H1 (cell line): Measurements from ENCODE around the gene FAM53A. TPM values are rescaled to one million over a fixed set of nuclear protein-coding genes. Genes with fewer than 3 reads are reported as not detected.

ENCODE experiments used
- CTCF ChIA-PET: fragments of 300-600 bp; sonication (Branson Sonifier 250); formaldehyde crosslinking; loops from one replicate; lab custom pipeline; 2021; ENCODE audit not compliant: partially characterized antibody; lab: Charles Lee
- POLR2A ChIA-PET: fragments of 300-600 bp; sonication (Branson Sonifier 250); formaldehyde crosslinking; loops from one replicate; lab custom pipeline; 2021; ENCODE audit warnings: inconsistent platforms; ENCODE audit not compliant: partially characterized antibody; lab: Charles Lee
- DNase-seq, 2 experiments: peaks; one replicate each; pipeline versions ENCODE4 v3.0.0 to v3.0.0-alpha.2; 2010 to 2022; ENCODE audit warnings: low spot score in 2 of 2, low read depth in 1 of 2, mixed read lengths in 1 of 2
- FAIRE-seq: peaks from 2 replicates; lab custom pipeline; 2011; peaks lifted over from hg19 to GRCh38; lab: Jason Lieb, UNC
- H2AFZ ChIP-seq: 2 replicates; pipeline ENCODE4 v1.8.1; 2012; ENCODE audit warnings: low read length, inconsistent platforms
- H2AK5ac ChIP-seq: 2 replicates; pipeline ENCODE4 v1.6.1; 2013; ENCODE audit warnings: low read depth, low read length
- H2BK120ac ChIP-seq: replicated peaks from 2 replicates; pipeline ENCODE3; 2013; ENCODE audit warnings: low read depth, low read length, inconsistent platforms
- H2BK12ac ChIP-seq: 2 replicates; pipeline ENCODE4 v1.6.1; 2013; ENCODE audit warnings: low read depth, low read length
- H2BK15ac ChIP-seq: 2 replicates; pipeline ENCODE4 v1.6.1; 2013; ENCODE audit warnings: low read length
- H2BK20ac ChIP-seq: 2 replicates; pipeline ENCODE4 v1.6.1; 2013; ENCODE audit warnings: low read length
- H2BK5ac ChIP-seq: 2 replicates; pipeline ENCODE4 v1.6.1; 2013; ENCODE audit warnings: low read depth, low read length
- H3K14ac ChIP-seq: 2 replicates; pipeline ENCODE4 v1.6.1; 2013; ENCODE audit warnings: inconsistent platforms; ENCODE audit not compliant: insufficient read length
- H3K18ac ChIP-seq: 2 replicates; pipeline ENCODE4 v1.6.1; 2013; ENCODE audit warnings: low read length; ENCODE audit errors: extremely low read depth
- H3K23ac ChIP-seq: 2 replicates; pipeline ENCODE4 v1.6.1; 2013; ENCODE audit warnings: inconsistent platforms; ENCODE audit not compliant: insufficient read length
- H3K23me2 ChIP-seq: 2 replicates; pipeline ENCODE4 v1.6.1; 2013; ENCODE audit warnings: low read depth, low read length
- H3K27ac ChIP-seq: 2 replicates; pipeline ENCODE4 v1.6.1; 2011; ENCODE audit warnings: low read depth, low read length, inconsistent platforms
- H3K27me3 ChIP-seq, 4 experiments: replicated peaks in 1 of 4; 1 replicate in 1 of 4; 2 replicates in 3 of 4; pipeline versions ENCODE4 v1.6.1 to v1.8.1; 2011 to 2013; ENCODE audit warnings: low read length in 3 of 4, mild to moderate bottlenecking in 3 of 4, inconsistent platforms in 2 of 4, mixed read lengths in 2 of 4, moderate library complexity in 1 of 4; ENCODE audit not compliant: control insufficient read depth in 3 of 4, insufficient read depth in 3 of 4; ENCODE audit errors: extremely low read depth in 1 of 4
- H3K36me3 ChIP-seq, 4 experiments: 2 replicates each; pipeline versions ENCODE4 v1.6.1 to v1.8.1; 2011 to 2013; ENCODE audit warnings: mild to moderate bottlenecking in 4 of 4, low read length in 3 of 4, moderate library complexity in 2 of 4, control low read depth in 1 of 4, inconsistent platforms in 1 of 4; ENCODE audit not compliant: insufficient read depth in 4 of 4, control insufficient read depth in 2 of 4
- H3K4ac ChIP-seq: replicated peaks from 2 replicates; pipeline ENCODE3; 2013; ENCODE audit warnings: low read length, low read depth, mixed read lengths, inconsistent platforms; ENCODE audit not compliant: insufficient read length
- H3K4me1 ChIP-seq, 4 experiments: replicated peaks in 1 of 4; 1 replicate in 1 of 4; 2 replicates in 3 of 4; pipeline versions ENCODE4 v1.6.1 to v1.8.1; 2011 to 2013; ENCODE audit warnings: low read length in 3 of 4, inconsistent platforms in 2 of 4, mixed read lengths in 1 of 4; ENCODE audit not compliant: insufficient read depth in 4 of 4, control insufficient read depth in 3 of 4
- H3K4me2 ChIP-seq, 2 experiments: 2 replicates each; pipeline versions ENCODE4 v1.6.1 to v1.8.1; 2011 to 2013; ENCODE audit warnings: low read depth in 2 of 2, low read length in 2 of 2, control low read depth in 1 of 2, inconsistent platforms in 1 of 2, mild to moderate bottlenecking in 1 of 2; ENCODE audit not compliant: insufficient read depth in 1 of 2
- H3K4me3 ChIP-seq, 4 experiments: fragments of 200-600, 300-600 bp in 1 of 4; sonication (generic), shearing (Covaris generic), sonication (Bioruptor Twin) in 1 of 4; 2 replicates each; pipeline versions ENCODE4 v1.5.1 to v1.8.1; 2011 to 2016; ENCODE audit warnings: low read length in 4 of 4, low read depth in 3 of 4, control low read depth in 2 of 4, inconsistent platforms in 2 of 4, mild to moderate bottlenecking in 2 of 4, mixed read lengths in 1 of 4, moderate library complexity in 1 of 4; ENCODE audit not compliant: insufficient read depth in 2 of 4; ENCODE audit errors: extremely low read depth in 1 of 4
- H3K56ac ChIP-seq: replicated peaks from 2 replicates; pipeline ENCODE3; 2013; ENCODE audit warnings: low read depth, mild to moderate bottlenecking, mixed read lengths, low read length, inconsistent platforms; ENCODE audit not compliant: insufficient read length
- H3K79me1 ChIP-seq: 2 replicates; pipeline ENCODE4 v1.6.1; 2013; ENCODE audit warnings: low read depth, low read length, control low read depth
- H3K79me2 ChIP-seq, 2 experiments: 2 replicates each; pipeline versions ENCODE4 v1.6.1 to v1.8.1; 2012 to 2013; ENCODE audit warnings: low read length in 2 of 2, mild to moderate bottlenecking in 2 of 2, inconsistent platforms in 1 of 2; ENCODE audit not compliant: insufficient read depth in 2 of 2, control insufficient read depth in 1 of 2
- H3K9ac ChIP-seq, 4 experiments: replicated peaks in 1 of 4; 1 replicate in 1 of 4; 2 replicates in 3 of 4; pipeline versions ENCODE4 v1.6.1 to v1.8.1; 2011 to 2013; ENCODE audit warnings: low read depth in 3 of 4, low read length in 3 of 4, control low read depth in 2 of 4, mild to moderate bottlenecking in 2 of 4, moderate library complexity in 2 of 4, inconsistent platforms in 1 of 4; ENCODE audit errors: extremely low read depth in 1 of 4
- H3K9me3 ChIP-seq, 2 experiments: 2 replicates each; pipeline versions ENCODE4 v1.6.1 to v1.8.1; 2012 to 2013; ENCODE audit warnings: mild to moderate bottlenecking in 2 of 2, moderate library complexity in 2 of 2, control low read depth in 1 of 2, inconsistent platforms in 1 of 2, low read depth in 1 of 2, low read length in 1 of 2, mixed read lengths in 1 of 2; ENCODE audit not compliant: insufficient read depth in 2 of 2
- H4K20me1 ChIP-seq, 2 experiments: replicated peaks in 1 of 2; 2 replicates each; pipeline versions ENCODE3 to v1.8.1; 2011 to 2013; ENCODE audit warnings: inconsistent platforms in 2 of 2, low read length in 2 of 2, mild to moderate bottlenecking in 1 of 2; ENCODE audit not compliant: insufficient read depth in 2 of 2, control insufficient read depth in 1 of 2
- H4K5ac ChIP-seq: 2 replicates; pipeline ENCODE4 v1.6.1; 2013; ENCODE audit warnings: low read length, low read depth, mixed read lengths, inconsistent platforms; ENCODE audit not compliant: insufficient read length
- H4K8ac ChIP-seq: 2 replicates; pipeline ENCODE4 v1.8.0; 2013; ENCODE audit warnings: mild to moderate bottlenecking, moderate library complexity, low read length, inconsistent platforms; ENCODE audit not compliant: insufficient read depth; ENCODE audit errors: extremely low read depth
- H4K91ac ChIP-seq: replicated peaks from 2 replicates; pipeline ENCODE3; 2013; ENCODE audit warnings: low read length, mixed read lengths, inconsistent platforms; ENCODE audit not compliant: insufficient read length
- BRCA1 ChIP-seq: IDR thresholded peaks from 2 replicates; pipeline ENCODE4 v1.6.1; 2012; ENCODE audit warnings: low read depth, low read length, improper control_type of control experiment
- CBX8 ChIP-seq: fragments of 300-800, 300-1000 bp; sonication (generic); IDR thresholded peaks from 2 replicates; pipeline ENCODE4 v1.7.1; 2016; ENCODE audit warnings: low read depth, low read length, borderline replicate concordance
- CHD1 ChIP-seq: IDR thresholded peaks from 2 replicates; pipeline ENCODE4 v1.6.1; 2012; ENCODE audit warnings: low read depth, low read length, improper control_type of control experiment
- CHD2 ChIP-seq: IDR thresholded peaks from 2 replicates; pipeline ENCODE4 v1.6.1; 2012; ENCODE audit warnings: low read length, improper control_type of control experiment
- CTBP2 ChIP-seq: IDR thresholded peaks from 2 replicates; pipeline ENCODE4 v1.7.0; 2011; ENCODE audit warnings: borderline replicate concordance, mild to moderate bottlenecking, moderate library complexity, mixed read lengths, low read length; ENCODE audit not compliant: insufficient read depth, insufficient read length
- EZH2 ChIP-seq: fragments of 200-600 bp; sonication (generic); IDR thresholded peaks from 2 replicates; pipeline ENCODE4 v1.7.1; 2012; ENCODE audit warnings: low read depth, mild to moderate bottlenecking, moderate library complexity, low read length, inconsistent platforms; ENCODE audit not compliant: severe bottlenecking
- FOSL1 ChIP-seq: IDR thresholded peaks from 2 replicates; pipeline ENCODE4 v1.6.1; 2011; ENCODE audit warnings: mild to moderate bottlenecking, low read depth, low read length, moderate library complexity; ENCODE audit not compliant: insufficient read depth
- JUND ChIP-seq: IDR thresholded peaks from 2 replicates; pipeline ENCODE4 v1.6.1; 2011; ENCODE audit warnings: mild to moderate bottlenecking, improper control_type of control experiment, low read length
- KDM5A ChIP-seq: fragments of 200-600 bp; IDR thresholded peaks from 2 replicates; pipeline ENCODE4 v1.7.1; 2012; ENCODE audit warnings: mild to moderate bottlenecking, low read length, inconsistent platforms, mixed read lengths
- NRF1 ChIP-seq: IDR thresholded peaks from 2 replicates; pipeline ENCODE4 v1.6.1; 2011; ENCODE audit warnings: mild to moderate bottlenecking, low read depth, low read length, improper control_type of control experiment
- POLR2A ChIP-seq, 2 experiments: IDR thresholded peaks; 1 replicate in 1 of 2; 2 replicates in 1 of 2; pipeline ENCODE4 v1.6.1; 2011; ENCODE audit warnings: low read depth in 2 of 2, low read length in 2 of 2, mild to moderate bottlenecking in 2 of 2; ENCODE audit errors: control extremely low read depth in 1 of 2
- POU5F1 ChIP-seq: IDR thresholded peaks from 2 replicates; pipeline ENCODE4 v1.6.1; 2011; ENCODE audit warnings: low read depth, mild to moderate bottlenecking, low read length, moderate library complexity
- SP2 ChIP-seq: IDR thresholded peaks from 2 replicates; pipeline ENCODE4 v1.6.1; 2012; ENCODE audit warnings: mild to moderate bottlenecking, low read length, inconsistent platforms
- SP4 ChIP-seq: IDR thresholded peaks from 2 replicates; pipeline ENCODE4 v1.6.1; 2012; ENCODE audit warnings: low read length, inconsistent platforms
- TAF1 ChIP-seq: IDR thresholded peaks from 2 replicates; pipeline ENCODE4 v1.6.1; 2011; ENCODE audit warnings: mild to moderate bottlenecking, low read depth, low read length
- WGBS, 2 experiments: shearing (Covaris generic) in 1 of 2; methylation state at CpG; one replicate each; pipeline versions ENCODE4 v1.1.6 to v1.1.7; 2013 to 2015; ENCODE audit warnings: low lambda C conversion rate in 2 of 2, mixed read lengths in 2 of 2, inconsistent platforms in 1 of 2, low coverage in 1 of 2, missing lambda C conversion rate in 1 of 2; ENCODE audit not compliant: insufficient replicate concordance in 2 of 2, insufficient coverage in 1 of 2, insufficient read length in 1 of 2; ENCODE audit errors: extremely low coverage in 1 of 2, missing lambda C conversion rate in 1 of 2; 5-methylcytosine and 5-hydroxymethylcytosine counted together
- polyA plus RNA-seq, 7 experiments: library from polyadenylated mRNA; depleted of rRNA in 3 of 7; stranded (reverse) in 5 of 7; unstranded in 2 of 7; fragments of >200 nt in 5 of 7; fragments of 200-250 nt in 2 of 7; gene quantifications; 1 replicate in 5 of 7; 2 replicates in 1 of 7; 4 replicates in 1 of 7; pipeline versions ENCODE4 v1.2.1 to v1.2.3, GENCODE V29; 2011 to 2013; ENCODE audit warnings: missing spikeins in 2 of 7, mixed read lengths in 2 of 7
- total RNA-seq: library from RNA; stranded (reverse); fragmentation: NEBNext Ultra II Directional; extraction: Animal tissue kit (Norgen Biotek cat#: 25700); gene quantifications from 2 replicates; pipeline ENCODE4 v1.2.1, GENCODE V29; 2021

Gene FAM53A
- total and polyA plus RNA-seq, 2 of the 8 experiments (the other 6 are each of a cell fraction or from before 2014, with no cell fraction given) = 1.9 to 2.0 TPM

DNA sequence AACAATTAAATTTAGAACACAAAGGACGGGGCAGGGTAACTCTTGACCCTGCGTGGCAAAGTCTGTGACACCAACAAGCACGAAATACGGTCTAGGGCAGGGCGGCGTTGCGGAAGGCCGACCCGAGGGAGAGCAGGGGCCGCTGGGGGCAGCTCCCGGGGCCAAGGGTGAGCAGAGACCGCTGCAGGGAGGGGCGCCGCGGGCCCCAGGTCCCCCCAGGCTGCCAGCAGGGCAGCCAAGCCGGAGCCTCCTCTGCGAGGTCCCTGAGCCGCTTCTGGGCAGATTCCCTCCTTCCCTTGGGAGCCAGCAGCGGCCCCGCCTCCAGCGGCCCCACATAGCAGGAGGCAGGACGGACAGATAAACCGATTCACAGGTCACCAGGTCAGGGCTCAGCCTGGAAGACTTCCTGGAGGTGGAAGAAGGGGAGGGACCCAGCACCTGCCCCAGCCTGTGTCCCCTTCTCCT, 90.2 kb downstream of the FAM53A start:
- no peak overlapping the region for H3K18ac ChIP-seq
- no peak for DNase-seq
- no peak overlapping the region for H2BK120ac ChIP-seq
- POLR2A ChIA-PET = no interaction called here
- H3K79me2 ChIP-seq = no peaks in the 10 kb centered on the region
- H4K5ac ChIP-seq = no peak overlapping the region
- peak overlapping the region; percentile 51 for H4K8ac ChIP-seq
- H2BK12ac ChIP-seq = no peak overlapping the region
- H3K27ac ChIP-seq = no peak overlapping the region
- H3K9ac ChIP-seq = no peak overlapping the region
- CTCF ChIA-PET = no interaction called here
- H3K79me1 ChIP-seq = no peaks in the 10 kb centered on the region; the same call in 1 of the 2 replicates
- H3K36me3 ChIP-seq = no peaks in the 10 kb centered on the region
- no peaks in the 10 kb centered on the region; the same call in 1 of the 2 replicates for H3K23me2 ChIP-seq
- H3K4ac ChIP-seq = no peak overlapping the region
- H2BK20ac ChIP-seq = no peak overlapping the region
- H3K4me2 ChIP-seq = no peak overlapping the region
- no peak overlapping the region for H2BK5ac ChIP-seq
- H3K27me3 ChIP-seq = no peaks in the 10 kb centered on the region
- H2AFZ ChIP-seq = no peak overlapping the region
- no peak overlapping the region for H3K14ac ChIP-seq
- H3K4me1 ChIP-seq = no peaks in the 10 kb centered on the region
- H2AK5ac ChIP-seq = no peak overlapping the region
- H3K56ac ChIP-seq = no peak overlapping the region
- no peak for FAIRE-seq
- H3K23ac ChIP-seq = no peak overlapping the region
- no peak overlapping the region for H2BK15ac ChIP-seq
- H3K9me3 ChIP-seq = no peaks in the 10 kb centered on the region; a peak in 1 of 4 replicates
- 82% methylated on average over 18 of the region's 23 CpGs; no CpG with 5 or more reads in 1 of the 2 experiments for WGBS, 2 experiments
- H3K4me3 ChIP-seq = no peak overlapping the region
- TF ChIP-seq CTBP2 (no peak), NRF1 (no peak), CHD2 (no peak), JUND (no peak), CBX8 (no peak), FOSL1 (no peak), KDM5A (no peak), CHD1 (no peak), EZH2 (no peak), SP4 (no peak), BRCA1 (no peak), POU5F1 (no peak), SP2 (no peak), TAF1 (no peak), POLR2A (IDR thresholded peaks at IDR 0.05; ENCODE audit: control extremely low read depth in 1 of 2, low read depth in 2 of 2, low read length in 2 of 2) (no peak)
- TF ChIP-seq, all 59 proteins: peak for 0
- Histone ChIP-seq H4K91ac (no peak overlapping the region), H4K20me1 (no peaks in the 10 kb centered on the region)
